Measurements from ENCODE around the gene PRDM16. TPM values are rescaled to one million over a fixed set of nuclear protein-coding genes. Genes with fewer than 3 reads are reported as not detected.

The PRDM16 gene
- total RNA-seq, 1 donor from 2014 or later: not detected

- H3K27me3 Mint-ChIP-seq (ENCODE audit: low read depth): no peaks in the 10 kb centered on the region
- H3K4me3 Mint-ChIP-seq (ENCODE audit: low read depth): no peak overlapping the region
- H3K4me1 Mint-ChIP-seq (ENCODE audit: low read depth): no peaks in the 10 kb centered on the region
- H3K36me3 Mint-ChIP-seq (ENCODE audit: low read depth): no peaks in the 10 kb centered on the region
- no peaks in the 10 kb centered on the region for H3K9me3 Mint-ChIP-seq
- DNase-seq (ENCODE audit: low spot score): no peak
- H3K27ac Mint-ChIP-seq: no peak overlapping the region
- intact Hi-C loops (cut with micrococcal nuclease): no loop called here
These were observed 343.4 kb downstream of the PRDM16 start for GRCh38 chr1:3412376-3412775.

- no peak overlapping the region for H3K4me3 Mint-ChIP-seq (ENCODE audit: low read depth)
- H3K27ac Mint-ChIP-seq: no peak overlapping the region
- DNase-seq (ENCODE audit: low spot score): no peak
- intact Hi-C loops (cut with micrococcal nuclease): no loop called here
- no peaks in the 10 kb centered on the region for H3K9me3 Mint-ChIP-seq
- H3K36me3 Mint-ChIP-seq (ENCODE audit: low read depth): no peaks in the 10 kb centered on the region
- no peaks in the 10 kb centered on the region for H3K27me3 Mint-ChIP-seq (ENCODE audit: low read depth)
- no peaks in the 10 kb centered on the region for H3K4me1 Mint-ChIP-seq (ENCODE audit: low read depth)
These were observed 345.1 kb downstream of the PRDM16 start for GRCh38 chr1:3413975-3414710.

GRCh38 chr1:3415260-3416090, 346.5 kb downstream of the PRDM16 start:
- intact Hi-C loops (cut with micrococcal nuclease): no loop called here
- H3K4me1 Mint-ChIP-seq (ENCODE audit: low read depth): no peaks in the 10 kb centered on the region
- H3K36me3 Mint-ChIP-seq (ENCODE audit: low read depth): no peaks in the 10 kb centered on the region

GRCh38 chr1:3417082-3417739, 348.2 kb downstream of the PRDM16 start:
- Mint-ChIP-seq H3K36me3 (ENCODE audit: low read depth) (no peaks in the 10 kb centered on the region), H3K9me3 (no peaks in the 10 kb centered on the region), H3K27ac (no peak overlapping the region), H3K27me3 (ENCODE audit: low read depth) (no peaks in the 10 kb centered on the region), H3K4me3 (ENCODE audit: low read depth) (no peak overlapping the region), H3K4me1 (ENCODE audit: low read depth) (no peaks in the 10 kb centered on the region)
- intact Hi-C loops (cut with micrococcal nuclease): no loop called here
- DNase-seq (ENCODE audit: low spot score): no peak

More at GRCh38 chr1:3415260-3416090, 346.5 kb downstream of the PRDM16 start:
- Mint-ChIP-seq H3K4me3 (ENCODE audit: low read depth) (no peak overlapping the region), H3K9me3 (no peaks in the 10 kb centered on the region), H3K27me3 (ENCODE audit: low read depth) (no peaks in the 10 kb centered on the region), H3K27ac (no peak overlapping the region)
- DNase-seq (ENCODE audit: low spot score): no peak

GRCh38 chr1:3417934-3418333, 348.9 kb downstream of the PRDM16 start:
- intact Hi-C loops (cut with micrococcal nuclease): no loop called here
- H3K4me3 Mint-ChIP-seq (ENCODE audit: low read depth): no peak overlapping the region

GRCh38 chr1:3418600-3418999, 349.6 kb downstream of the PRDM16 start:
- intact Hi-C loops (cut with micrococcal nuclease): no loop called here
- DNase-seq (ENCODE audit: low spot score): no peak
- Mint-ChIP-seq H3K9me3 (no peaks in the 10 kb centered on the region), H3K27me3 (ENCODE audit: low read depth) (no peaks in the 10 kb centered on the region), H3K36me3 (ENCODE audit: low read depth) (no peaks in the 10 kb centered on the region), H3K4me3 (ENCODE audit: low read depth) (no peak overlapping the region), H3K27ac (no peak overlapping the region), H3K4me1 (ENCODE audit: low read depth) (no peaks in the 10 kb centered on the region)

More at GRCh38 chr1:3417934-3418333, 348.9 kb downstream of the PRDM16 start:
- no peak for DNase-seq (ENCODE audit: low spot score)
- no peaks in the 10 kb centered on the region for H3K36me3 Mint-ChIP-seq (ENCODE audit: low read depth)
- no peak overlapping the region for H3K27ac Mint-ChIP-seq
- no peaks in the 10 kb centered on the region for H3K4me1 Mint-ChIP-seq (ENCODE audit: low read depth)
- no peaks in the 10 kb centered on the region for H3K9me3 Mint-ChIP-seq
- no peaks in the 10 kb centered on the region for H3K27me3 Mint-ChIP-seq (ENCODE audit: low read depth)

GRCh38 chr1:3419415-3420204, 350.6 kb downstream of the PRDM16 start:
- intact Hi-C loops (cut with micrococcal nuclease): no loop called here
- no peak overlapping the region for H3K4me3 Mint-ChIP-seq (ENCODE audit: low read depth)
- no peaks in the 10 kb centered on the region for H3K9me3 Mint-ChIP-seq
- no peaks in the 10 kb centered on the region for H3K36me3 Mint-ChIP-seq (ENCODE audit: low read depth)
- no peaks in the 10 kb centered on the region for H3K4me1 Mint-ChIP-seq (ENCODE audit: low read depth)
- H3K27ac Mint-ChIP-seq: no peak overlapping the region
- no peak for DNase-seq (ENCODE audit: low spot score)
- no peaks in the 10 kb centered on the region for H3K27me3 Mint-ChIP-seq (ENCODE audit: low read depth)

- no peak overlapping the region for H3K27ac Mint-ChIP-seq
- no peaks in the 10 kb centered on the region for H3K9me3 Mint-ChIP-seq
- intact Hi-C loops (cut with micrococcal nuclease): no loop called here
- H3K4me3 Mint-ChIP-seq (ENCODE audit: low read depth): no peak overlapping the region
- no peak for DNase-seq (ENCODE audit: low spot score)
- H3K27me3 Mint-ChIP-seq (ENCODE audit: low read depth): no peaks in the 10 kb centered on the region
- H3K4me1 Mint-ChIP-seq (ENCODE audit: low read depth): no peaks in the 10 kb centered on the region
- no peaks in the 10 kb centered on the region for H3K36me3 Mint-ChIP-seq (ENCODE audit: low read depth)
These were observed 351.4 kb downstream of the PRDM16 start for GRCh38 chr1:3420218-3420951.

GRCh38 chr1:3422638-3423037, 353.6 kb downstream of the PRDM16 start:
- Mint-ChIP-seq H3K4me1 (ENCODE audit: low read depth) (no peaks in the 10 kb centered on the region), H3K4me3 (ENCODE audit: low read depth) (no peak overlapping the region), H3K27me3 (ENCODE audit: low read depth) (no peaks in the 10 kb centered on the region), H3K27ac (no peak overlapping the region), H3K36me3 (ENCODE audit: low read depth) (no peaks in the 10 kb centered on the region), H3K9me3 (no peaks in the 10 kb centered on the region)
- DNase-seq (ENCODE audit: low spot score): no peak
- intact Hi-C loops (cut with micrococcal nuclease): no loop called here

- Mint-ChIP-seq H3K27me3 (ENCODE audit: low read depth) (no peaks in the 10 kb centered on the region), H3K9me3 (no peaks in the 10 kb centered on the region), H3K4me3 (ENCODE audit: low read depth) (no peak overlapping the region), H3K36me3 (ENCODE audit: low read depth) (no peaks in the 10 kb centered on the region), H3K27ac (no peak overlapping the region), H3K4me1 (ENCODE audit: low read depth) (no peaks in the 10 kb centered on the region)
- intact Hi-C loops (cut with micrococcal nuclease): no loop called here
- DNase-seq (ENCODE audit: low spot score): no peak
These were observed 354.3 kb downstream of the PRDM16 start for GRCh38 chr1:3423245-3423829.

GRCh38 chr1:3423896-3424611, 355.1 kb downstream of the PRDM16 start:
- no peaks in the 10 kb centered on the region for H3K9me3 Mint-ChIP-seq
- no peaks in the 10 kb centered on the region for H3K4me1 Mint-ChIP-seq (ENCODE audit: low read depth)
- H3K36me3 Mint-ChIP-seq (ENCODE audit: low read depth): no peaks in the 10 kb centered on the region
- intact Hi-C loops (cut with micrococcal nuclease): no loop called here
- DNase-seq (ENCODE audit: low spot score): no peak
- H3K4me3 Mint-ChIP-seq (ENCODE audit: low read depth): no peak overlapping the region
- H3K27ac Mint-ChIP-seq: no peak overlapping the region
- no peaks in the 10 kb centered on the region for H3K27me3 Mint-ChIP-seq (ENCODE audit: low read depth)

Data from activated T-helper 2 cell treated with anti-CD3 and anti-CD28 coated beads, Interferon-gamma antibody, Interleukin-2, Interleukin-4, amounts not matched to agents 10 μg/mL and 5 μg/mL and 100 μg/mL, durations not matched to agents 14 hours and 24 hours and 36 hours (primary cell).